ENCODE data around the gene BRAP. TPM values are rescaled to one million over a fixed set of nuclear protein-coding genes. Genes with fewer than 3 reads are reported as not detected.

The BRAP gene
- total RNA-seq, 2 experiments from 2014 or later, result 19.6 to 20.4 TPM

Other genes with a start within 250 kb of the BRAP start
- 10 to 100 TPM; 36.8 to 37.8 TPM for gene ATXN2, start 86.6 kb downstream of the BRAP start, total RNA-seq
- 10 to 100 TPM; 24.9 to 27.3 TPM for gene ACAD10, start 97 bp upstream of the BRAP start, total RNA-seq
- gene ALDH2, start 81.0 kb upstream of the BRAP start, total RNA-seq, result under 1 TPM; 0.29 to 0.31 TPM
- 10 to 100 TPM; 49.5 to 59.9 TPM for gene MAPKAPK5, start 156.3 kb upstream of the BRAP start, total RNA-seq

Data from activated CD8-positive, alpha-beta T cell treated with anti-CD3 and anti-CD28 coated beads, Interleukin-2, amount 10 ng/mL, durations not matched to agents 7 days and 5 days (primary cell).